Mesendoderm (in vitro differentiated cells): Measurements from ENCODE around the gene ORAI2.

Experiments used
- DNase-seq: peaks from one replicate; pipeline ENCODE4 v3.0.0; 2013
- H2AK5ac ChIP-seq: 2 replicates; pipeline ENCODE4 v1.6.1; 2013; ENCODE audit warnings: low read length, inconsistent platforms
- H2BK120ac ChIP-seq: 2 replicates; pipeline ENCODE4 v1.6.1; 2013; ENCODE audit warnings: low read depth, mild to moderate bottlenecking, low read length, moderate library complexity, mixed read lengths
- H2BK15ac ChIP-seq: replicated peaks from 2 replicates; pipeline ENCODE4 v1.6.1; 2013; ENCODE audit warnings: low read depth, mild to moderate bottlenecking, moderate library complexity
- H2BK5ac ChIP-seq: 2 replicates; pipeline ENCODE4 v1.6.1; 2013; ENCODE audit warnings: low read length, inconsistent platforms
- H3K18ac ChIP-seq: 2 replicates; pipeline ENCODE4 v1.6.1; 2013; ENCODE audit warnings: mild to moderate bottlenecking, low read length, mixed read lengths
- H3K23ac ChIP-seq: one replicate; pipeline ENCODE4 v1.6.1; 2013; ENCODE audit warnings: low read length
- H3K27ac ChIP-seq: 2 replicates; pipeline ENCODE4 v1.5.1; 2013; ENCODE audit warnings: low read depth, mild to moderate bottlenecking, inconsistent platforms, low read length, moderate library complexity
- H3K27me3 ChIP-seq: 2 replicates; pipeline ENCODE4 v1.6.1; 2013; ENCODE audit warnings: low read length, control low read depth, mild to moderate bottlenecking, inconsistent platforms; ENCODE audit not compliant: insufficient read depth, poor library complexity
- H3K36me3 ChIP-seq: 2 replicates; pipeline ENCODE4 v1.6.1; 2013; ENCODE audit warnings: low read length, inconsistent platforms; ENCODE audit not compliant: control insufficient read depth, insufficient read depth
- H3K4ac ChIP-seq: one replicate; pipeline ENCODE4 v1.6.1; 2013; ENCODE audit warnings: low read depth, mild to moderate bottlenecking, low read length, moderate library complexity
- H3K4me1 ChIP-seq: 2 replicates; pipeline ENCODE4 v1.6.1; 2013; ENCODE audit warnings: low read depth, low read length, inconsistent platforms; ENCODE audit not compliant: control insufficient read depth
- H3K4me2 ChIP-seq: 2 replicates; pipeline ENCODE4 v1.6.1; 2013; ENCODE audit warnings: low read length
- H3K4me3 ChIP-seq: 2 replicates; pipeline ENCODE4 v1.5.1; 2013; ENCODE audit warnings: mild to moderate bottlenecking, low read length
- H3K56ac ChIP-seq: one replicate; pipeline ENCODE4 v1.6.1; 2013; ENCODE audit warnings: low read length
- H3K79me1 ChIP-seq: 2 replicates; pipeline ENCODE4 v1.6.1; 2013; ENCODE audit warnings: low read length, inconsistent platforms
- H3K79me2 ChIP-seq: 2 replicates; pipeline ENCODE4 v1.6.1; 2013; ENCODE audit warnings: mild to moderate bottlenecking, low read length; ENCODE audit not compliant: control insufficient read depth, insufficient read depth
- H3K9ac ChIP-seq: 2 replicates; pipeline ENCODE4 v1.6.1; 2013; ENCODE audit warnings: low read length, inconsistent platforms
- H4K5ac ChIP-seq: one replicate; pipeline ENCODE4 v1.6.1; 2013; ENCODE audit warnings: low read length
- H4K8ac ChIP-seq: one replicate; pipeline ENCODE4 v1.6.1; 2013; ENCODE audit warnings: low read depth, mild to moderate bottlenecking, control low read depth, low read length, moderate library complexity
- WGBS: extraction: QIAGEN DNeasy Blood & Tissue Kit; methylation state at CpG from one replicate; pipeline ENCODE4 v1.1.7; 2013; ENCODE audit warnings: low lambda C conversion rate, missing lambda C conversion rate; ENCODE audit not compliant: insufficient coverage; ENCODE audit errors: extremely low coverage; 5-methylcytosine and 5-hydroxymethylcytosine counted together

The ORAI2 gene

DNA sequence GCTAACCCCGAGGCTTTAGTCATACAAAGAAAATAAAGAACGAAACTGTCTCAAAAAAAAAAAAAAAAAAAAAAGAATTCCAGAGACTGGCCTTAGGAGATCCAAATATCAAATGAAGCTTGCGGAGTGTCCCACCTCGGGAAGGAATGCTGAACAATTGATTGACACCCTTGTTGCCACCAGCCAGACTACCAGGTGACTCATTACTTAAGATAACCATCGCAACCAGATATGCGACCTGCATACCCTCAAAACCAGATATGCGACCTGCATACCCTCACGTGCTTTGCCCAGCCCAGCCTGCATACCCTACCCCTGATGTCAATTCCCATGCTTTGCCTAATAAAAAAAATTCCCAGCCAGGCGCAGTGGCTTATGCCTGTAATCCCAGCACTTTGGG lies 39.9 kb upstream of the ORAI2 start:
- H3K27ac ChIP-seq: no peak overlapping the region
- no peak overlapping the region for H3K4me3 ChIP-seq

GRCh38 chr7:102395592-102395872 lies 37.8 kb upstream of the ORAI2 start:
- Histone ChIP-seq H4K8ac (no peak overlapping the region), H3K18ac (peak overlapping the region; percentile 64), H3K79me1 (peaks cover 1% of the 10 kb centered on the region), H2BK15ac (no peak overlapping the region), H3K27ac (peak overlapping the region; percentile 92), H3K36me3 (peaks cover 4% of the 10 kb centered on the region), H2BK120ac (no peak overlapping the region), H4K5ac (no peak overlapping the region), H2BK5ac (peak overlapping the region; percentile 2), H3K4me2 (peak overlapping the region; percentile 47), H3K4me3 (peak overlapping the region; percentile 48), H2AK5ac (no peak overlapping the region), H3K56ac (peak overlapping the region; percentile 80), H3K4ac (no peak overlapping the region), H3K4me1 (no peaks in the 10 kb centered on the region), H3K79me2 (peaks cover 4% of the 10 kb centered on the region), H3K23ac (no peak overlapping the region), H3K27me3 (no peaks in the 10 kb centered on the region), H3K9ac (peak overlapping the region; percentile 81)
- WGBS: no CpG with 5 or more reads among the region's 9 CpGs
- no peak for DNase-seq

More for the DNA sequence above, 39.9 kb upstream of the ORAI2 start:
- H2BK5ac ChIP-seq: no peak overlapping the region
- no peak overlapping the region for H3K9ac ChIP-seq
- no peak overlapping the region for H4K5ac ChIP-seq
- H3K56ac ChIP-seq: no peak overlapping the region
- no peak overlapping the region for H2BK15ac ChIP-seq
- H4K8ac ChIP-seq: no peak overlapping the region
- no peak overlapping the region for H2AK5ac ChIP-seq
- no peaks in the 10 kb centered on the region for H3K4me1 ChIP-seq
- H3K23ac ChIP-seq: no peak overlapping the region
- no peak overlapping the region for H2BK120ac ChIP-seq
- H3K18ac ChIP-seq: no peak overlapping the region
- H3K27me3 ChIP-seq: no peaks in the 10 kb centered on the region
- no peaks in the 10 kb centered on the region for H3K36me3 ChIP-seq
- no peak overlapping the region for H3K4me2 ChIP-seq
- DNase-seq: peak; percentile 74
- H3K79me1 ChIP-seq: peaks cover 1% of the 10 kb centered on the region
- WGBS: no CpG with 5 or more reads among the region's 9 CpGs
- no peak overlapping the region for H3K4ac ChIP-seq
- H3K79me2 ChIP-seq: peaks cover 4% of the 10 kb centered on the region

DNA sequence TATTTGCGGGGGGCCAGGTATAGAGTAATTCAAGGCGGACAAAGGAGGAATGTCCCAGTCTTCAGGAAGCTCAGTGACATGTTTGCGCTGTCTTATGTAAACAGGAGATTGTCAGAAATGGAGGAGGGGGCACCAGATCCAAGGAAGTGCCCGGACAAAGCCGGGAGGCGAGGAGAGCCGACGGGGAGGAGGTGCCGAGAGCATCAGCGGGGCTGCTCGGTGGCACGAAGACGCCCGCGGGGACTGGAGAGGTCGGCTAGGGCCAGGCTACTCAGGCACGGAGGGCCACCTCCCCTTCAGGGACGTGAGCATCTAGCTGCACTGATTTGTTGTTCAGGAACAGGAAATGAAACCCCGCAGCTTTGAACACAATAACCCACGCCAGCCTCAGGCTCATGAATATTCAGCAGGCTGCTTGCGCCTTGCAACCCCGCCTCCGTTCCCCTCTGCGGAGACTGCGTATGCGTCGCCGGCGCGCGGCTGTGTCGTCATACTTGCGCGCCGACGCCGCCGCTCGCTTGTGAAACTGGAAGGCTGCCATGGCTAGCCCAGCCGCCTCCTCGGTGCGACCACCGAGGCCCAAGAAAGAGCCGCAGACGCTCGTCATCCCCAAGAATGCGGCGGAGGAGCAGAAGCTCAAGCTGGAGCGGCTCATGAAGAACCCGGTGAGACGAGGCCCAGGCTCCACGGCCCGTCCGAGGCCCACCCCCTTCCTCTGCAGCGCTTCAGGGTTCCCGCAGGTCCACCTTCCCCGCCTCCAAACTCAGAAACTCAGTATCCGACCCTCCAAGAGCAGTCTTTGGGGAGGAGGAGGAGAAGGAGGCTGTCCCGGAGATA lies 37.3 kb upstream of the ORAI2 start, which contains the start of gene PRKRIP1:
TSS of gene PRKRIP1 (plus strand) at position 491 of the 837 bp plus-strand sequence. CDS start at position 540, 49 bp downstream.
- Histone ChIP-seq H3K27ac (peak within 1 kb of the TSS; percentile 92), H3K18ac (peak within 1 kb of the TSS; percentile 69), H3K79me1 (peaks cover 1% of the 10 kb centered on the region), H3K79me2 (peaks cover 4% of the 10 kb centered on the region), H2BK5ac (peak within 1 kb of the TSS; percentile 19), H2BK120ac (no peak within 1 kb of the TSS), H3K4ac (no peak within 1 kb of the TSS), H4K8ac (no peak within 1 kb of the TSS), H3K56ac (peak within 1 kb of the TSS; percentile 89), H4K5ac (no peak within 1 kb of the TSS), H3K27me3 (no peaks in the 10 kb centered on the region), H3K9ac (peak within 1 kb of the TSS; percentile 87), H2BK15ac (no peak within 1 kb of the TSS), H3K4me1 (no peaks in the 10 kb centered on the region), H3K23ac (no peak within 1 kb of the TSS), H2AK5ac (no peak within 1 kb of the TSS), H3K4me3 (peak within 1 kb of the TSS; percentile 87), H3K4me2 (peak within 1 kb of the TSS; percentile 88), H3K36me3 (peaks cover 4% of the 10 kb centered on the region)
- DNase-seq: peak; percentile 99
- no CpG with 5 or more reads among the region's 59 CpGs for WGBS

- Histone ChIP-seq H3K36me3 (peaks cover 4% of the 10 kb centered on the region), H2BK15ac (no peak overlapping the region)
- WGBS: no CpG with 5 or more reads among the region's 12 CpGs
These were observed 36.7 kb upstream of the ORAI2 start for GRCh38 chr7:102396710-102397019.

GRCh38 chr7:102398543-102398942 lies 34.8 kb upstream of the ORAI2 start:
- no peaks in the 10 kb centered on the region for H3K27me3 ChIP-seq

More at GRCh38 chr7:102396710-102397019, 36.7 kb upstream of the ORAI2 start:
- no peaks in the 10 kb centered on the region for H3K27me3 ChIP-seq
- H3K4me2 ChIP-seq: peak overlapping the region; percentile 88
- peak overlapping the region; percentile 68 for H3K27ac ChIP-seq
- DNase-seq: no peak
- no peaks in the 10 kb centered on the region for H3K4me1 ChIP-seq
- peaks cover 4% of the 10 kb centered on the region for H3K79me2 ChIP-seq
- H3K9ac ChIP-seq: peak overlapping the region; percentile 87
- peaks cover 1% of the 10 kb centered on the region for H3K79me1 ChIP-seq
- peak overlapping the region; percentile 89 for H3K56ac ChIP-seq
- no peak overlapping the region for H4K5ac ChIP-seq
- no peak overlapping the region for H3K4ac ChIP-seq
- H3K4me3 ChIP-seq: peak overlapping the region; percentile 87
- peak overlapping the region; percentile 69 for H3K18ac ChIP-seq
- H2AK5ac ChIP-seq: no peak overlapping the region
- H4K8ac ChIP-seq: no peak overlapping the region
- no peak overlapping the region for H3K23ac ChIP-seq
- H2BK120ac ChIP-seq: no peak overlapping the region
- H2BK5ac ChIP-seq: peak overlapping the region; percentile 19

More at GRCh38 chr7:102398543-102398942, 34.8 kb upstream of the ORAI2 start:
- no peak for DNase-seq
- Histone ChIP-seq H3K36me3 (peaks cover 4% of the 10 kb centered on the region), H2BK15ac (no peak overlapping the region), H3K18ac (no peak overlapping the region), H3K4me3 (no peak overlapping the region), H3K9ac (no peak overlapping the region), H4K5ac (no peak overlapping the region), H3K4ac (no peak overlapping the region), H3K56ac (no peak overlapping the region), H2AK5ac (no peak overlapping the region), H2BK120ac (no peak overlapping the region), H3K4me1 (no peaks in the 10 kb centered on the region), H3K4me2 (no peak overlapping the region), H3K79me1 (peaks cover 1% of the 10 kb centered on the region), H4K8ac (no peak overlapping the region), H2BK5ac (no peak overlapping the region), H3K27ac (no peak overlapping the region), H3K79me2 (peaks cover 4% of the 10 kb centered on the region), H3K23ac (no peak overlapping the region)
- WGBS: no CpG with 5 or more reads among the region's 8 CpGs
